ENCODE results near the gene FRMD5.

The FRMD5 gene

DNA sequence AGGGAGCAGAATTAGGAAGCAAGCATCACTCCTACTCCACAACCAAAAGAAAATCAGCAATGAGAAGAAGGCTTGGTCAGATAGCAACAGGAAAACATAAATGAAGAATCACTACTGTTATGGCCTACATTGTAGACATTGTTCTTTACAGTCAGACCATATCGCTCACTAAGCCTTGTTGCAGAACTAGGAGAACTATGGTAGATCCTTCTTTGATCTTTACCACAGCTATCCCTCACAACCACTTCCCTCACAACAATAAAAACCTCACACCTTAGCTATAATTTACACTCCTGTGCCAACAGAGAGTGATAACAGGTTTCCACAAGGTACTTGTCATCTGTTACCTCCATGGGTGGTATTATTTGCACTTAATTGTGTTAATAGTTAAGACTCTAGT, 241.7 kb downstream of the FRMD5 start:
- no peak for TF ChIP-seq CTCF (IDR thresholded peaks at IDR 0.05; ENCODE audit: low read depth, low read length)
- Histone ChIP-seq H3K27ac (no peak overlapping the region), H3K9me3 (ENCODE audit: severe bottlenecking) (no peaks in the 10 kb centered on the region), H3K27me3 (ENCODE audit: insufficient read depth, low read depth, severe bottlenecking) (no peaks in the 10 kb centered on the region), H3K36me3 (no peaks in the 10 kb centered on the region), H3K4me3 (ENCODE audit: low read depth, low read length) (no peak overlapping the region)
- no peak for DNase-seq

DNA sequence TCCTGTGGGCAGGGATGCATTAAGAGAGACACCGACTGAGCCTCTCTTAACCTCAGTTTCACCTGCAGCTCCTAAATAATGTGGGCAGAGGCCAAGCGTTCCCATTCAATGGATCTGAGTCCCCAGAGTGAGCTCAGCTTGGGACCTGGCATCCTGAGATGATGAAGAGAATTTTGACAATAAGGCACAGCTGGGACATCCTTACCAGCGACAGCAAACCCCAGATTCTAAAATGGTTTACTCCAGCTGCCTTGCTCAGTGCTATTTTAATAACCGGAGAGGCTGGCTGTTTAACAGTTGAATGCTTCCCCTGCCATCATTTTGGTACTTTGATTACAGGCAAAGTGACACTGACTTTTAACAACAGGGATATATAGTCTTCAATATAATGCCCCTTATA, 244.5 kb downstream of the FRMD5 start:
- TF ChIP-seq CTCF (IDR thresholded peaks at IDR 0.05; ENCODE audit: low read depth, low read length), result no peak
- no peak for DNase-seq
- no peaks in the 10 kb centered on the region for H3K36me3 ChIP-seq
- H3K27ac ChIP-seq, result no peak overlapping the region
- no peaks in the 10 kb centered on the region for H3K27me3 ChIP-seq (ENCODE audit: insufficient read depth, low read depth, severe bottlenecking)
- no peaks in the 10 kb centered on the region for H3K9me3 ChIP-seq (ENCODE audit: severe bottlenecking)
- H3K4me3 ChIP-seq (ENCODE audit: low read depth, low read length), result no peak overlapping the region

- Histone ChIP-seq H3K27ac (no peak overlapping the region), H3K27me3 (ENCODE audit: insufficient read depth, low read depth, severe bottlenecking) (no peaks in the 10 kb centered on the region), H3K4me3 (ENCODE audit: low read depth, low read length) (no peak overlapping the region), H3K36me3 (no peaks in the 10 kb centered on the region), H3K9me3 (ENCODE audit: severe bottlenecking) (no peaks in the 10 kb centered on the region)
- no peak for DNase-seq
- no peak for TF ChIP-seq CTCF (IDR thresholded peaks at IDR 0.05; ENCODE audit: low read depth, low read length)
Observed at GRCh38 chr15:43948691-43949325, 246.3 kb downstream of the FRMD5 start.

DNA sequence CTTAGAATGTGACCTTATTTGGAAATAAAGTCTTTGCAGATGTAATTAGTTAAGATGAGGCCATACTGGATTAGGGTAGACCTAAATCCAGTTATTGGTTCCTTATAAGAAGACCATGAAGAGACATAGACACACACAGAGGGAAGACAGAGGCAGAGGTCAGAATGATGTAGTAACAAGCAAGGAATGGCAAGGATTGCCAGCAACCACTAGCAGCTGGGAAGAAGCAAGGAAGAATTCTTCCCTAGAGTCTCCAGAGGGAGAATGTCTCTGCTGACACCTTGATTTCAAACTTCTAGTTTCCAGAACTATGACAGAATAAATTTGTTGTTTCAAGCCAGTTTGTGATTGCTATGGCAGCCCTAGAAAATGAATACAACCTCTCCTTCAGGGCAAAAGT, 251.6 kb downstream of the FRMD5 start:
- DNase-seq, result no peak
- TF ChIP-seq CTCF (IDR thresholded peaks at IDR 0.05; ENCODE audit: low read depth, low read length), result no peak
- Histone ChIP-seq H3K27ac (no peak overlapping the region), H3K36me3 (no peaks in the 10 kb centered on the region), H3K4me3 (ENCODE audit: low read depth, low read length) (no peak overlapping the region), H3K9me3 (ENCODE audit: severe bottlenecking) (no peaks in the 10 kb centered on the region), H3K27me3 (ENCODE audit: insufficient read depth, low read depth, severe bottlenecking) (no peaks in the 10 kb centered on the region)

GRCh38 chr15:43942194-43942593, 252.9 kb downstream of the FRMD5 start:
- no peaks in the 10 kb centered on the region for H3K27me3 ChIP-seq (ENCODE audit: insufficient read depth, low read depth, severe bottlenecking)
- no peak for TF ChIP-seq CTCF (IDR thresholded peaks at IDR 0.05; ENCODE audit: low read depth, low read length)
- no peaks in the 10 kb centered on the region for H3K36me3 ChIP-seq
- H3K4me3 ChIP-seq (ENCODE audit: low read depth, low read length), result no peak overlapping the region
- DNase-seq, result no peak
- no peaks in the 10 kb centered on the region for H3K9me3 ChIP-seq (ENCODE audit: severe bottlenecking)
- H3K27ac ChIP-seq, result no peak overlapping the region

GRCh38 chr15:43941555-43941954, 253.5 kb downstream of the FRMD5 start:
- no peaks in the 10 kb centered on the region for H3K27me3 ChIP-seq (ENCODE audit: insufficient read depth, low read depth, severe bottlenecking)
- H3K36me3 ChIP-seq, result no peaks in the 10 kb centered on the region
- H3K27ac ChIP-seq, result no peak overlapping the region
- no peak for DNase-seq
- H3K4me3 ChIP-seq (ENCODE audit: low read depth, low read length), result no peak overlapping the region
- TF ChIP-seq CTCF (IDR thresholded peaks at IDR 0.05; ENCODE audit: low read depth, low read length), result no peak
- no peaks in the 10 kb centered on the region for H3K9me3 ChIP-seq (ENCODE audit: severe bottlenecking)
